HG02852 (cell line): Measurements from ENCODE around the gene LIMA1.
"Not testable (repeated sequence)": the region's sequence is repeated elsewhere in the genome, so short reads cannot be mapped to it uniquely, and the experiment has no call there.

ENCODE experiments used
- ATAC-seq: cut with Tn5 transposase; IDR thresholded peaks from one replicate; pipeline ENCODE4 v1.9.1; 2021; ENCODE audit warnings: mild to moderate bottlenecking, moderate library complexity; ENCODE audit not compliant: unreplicated experiment

LIMA1 gene

GRCh38 chr12:50283229-50283923, at the start of gene LIMA1:
LIMA1 (minus strand) TSS chr12:50283520; CDS start chr12:50248751, 34,769 bp downstream.
- ATAC-seq: peak; percentile 95

- ATAC-seq: no peak
Observed at GRCh38 chr12:50331745-50332144, 48.4 kb upstream of the LIMA1 start.

DNA sequence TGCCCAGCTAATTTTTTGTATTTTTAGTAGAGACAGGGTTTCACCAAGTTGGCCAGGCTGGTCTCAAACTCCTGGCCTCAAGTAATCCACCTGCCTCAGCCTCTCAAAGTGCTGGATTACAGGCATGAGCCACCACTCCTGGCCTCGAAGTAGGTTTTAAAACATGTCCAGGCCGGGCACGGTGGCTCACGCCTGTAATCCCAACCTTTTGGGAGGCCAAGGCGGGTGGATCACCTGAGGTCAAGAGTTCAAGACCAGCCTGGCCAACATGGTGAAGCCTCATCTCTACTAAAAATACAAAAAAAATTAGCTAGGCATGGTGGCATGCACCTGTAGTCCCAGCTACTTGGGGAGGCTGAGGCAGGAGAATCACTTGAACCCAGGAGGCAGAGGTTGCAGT, 45.3 kb upstream of the LIMA1 start:
- ATAC-seq: not testable (repeated sequence)

- ATAC-seq: no peak
Observed at GRCh38 chr12:50326590-50327284, 43.4 kb upstream of the LIMA1 start.

- no peak for ATAC-seq
Observed at GRCh38 chr12:50325890-50326391, 42.6 kb upstream of the LIMA1 start.

- not testable (repeated sequence) for ATAC-seq
Observed at GRCh38 chr12:50324770-50325169, 41.5 kb upstream of the LIMA1 start.

DNA sequence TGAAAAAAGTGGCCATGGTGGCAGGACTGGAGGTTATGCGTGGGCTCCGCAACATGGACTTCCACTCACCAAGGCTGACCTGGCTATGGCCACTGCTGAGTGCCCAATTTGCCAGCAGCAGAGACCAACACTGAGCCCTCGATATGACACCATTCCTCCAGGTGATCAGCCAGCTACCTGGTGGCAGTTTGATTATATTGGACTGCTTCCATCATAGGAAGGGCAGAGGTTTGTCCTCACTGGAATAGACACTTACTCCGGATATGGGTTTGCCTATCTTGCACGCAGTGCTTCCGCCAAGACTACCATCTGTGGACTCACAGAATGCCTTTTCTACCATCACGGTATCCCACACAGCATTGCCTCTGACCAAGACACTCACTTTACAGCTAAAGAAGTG, 40.8 kb upstream of the LIMA1 start:
- not testable (repeated sequence) for ATAC-seq

DNA sequence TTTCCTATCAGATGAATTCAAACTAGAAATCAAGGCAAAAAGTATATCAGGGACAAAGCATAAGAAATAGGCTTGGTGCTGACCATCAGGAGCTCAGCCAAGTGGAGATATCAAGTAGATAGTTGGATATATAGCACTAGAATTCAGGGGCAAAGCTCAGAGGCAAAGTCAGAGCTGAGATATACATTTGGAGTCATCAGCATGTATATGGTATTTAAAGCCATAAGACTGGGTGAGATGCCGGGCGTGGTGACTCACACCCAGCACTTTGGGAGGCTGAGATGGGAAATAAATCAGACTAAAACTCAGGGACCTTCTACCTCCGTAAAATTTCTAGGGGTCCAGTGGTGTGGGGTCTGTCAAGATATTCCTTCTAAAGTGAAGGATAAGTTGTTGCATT, 38.9 kb upstream of the LIMA1 start:
- ATAC-seq: no peak

GRCh38 chr12:50317203-50317602, 33.9 kb upstream of the LIMA1 start:
- ATAC-seq: no peak

GRCh38 chr12:50315803-50316202, 32.5 kb upstream of the LIMA1 start:
- no peak for ATAC-seq

DNA sequence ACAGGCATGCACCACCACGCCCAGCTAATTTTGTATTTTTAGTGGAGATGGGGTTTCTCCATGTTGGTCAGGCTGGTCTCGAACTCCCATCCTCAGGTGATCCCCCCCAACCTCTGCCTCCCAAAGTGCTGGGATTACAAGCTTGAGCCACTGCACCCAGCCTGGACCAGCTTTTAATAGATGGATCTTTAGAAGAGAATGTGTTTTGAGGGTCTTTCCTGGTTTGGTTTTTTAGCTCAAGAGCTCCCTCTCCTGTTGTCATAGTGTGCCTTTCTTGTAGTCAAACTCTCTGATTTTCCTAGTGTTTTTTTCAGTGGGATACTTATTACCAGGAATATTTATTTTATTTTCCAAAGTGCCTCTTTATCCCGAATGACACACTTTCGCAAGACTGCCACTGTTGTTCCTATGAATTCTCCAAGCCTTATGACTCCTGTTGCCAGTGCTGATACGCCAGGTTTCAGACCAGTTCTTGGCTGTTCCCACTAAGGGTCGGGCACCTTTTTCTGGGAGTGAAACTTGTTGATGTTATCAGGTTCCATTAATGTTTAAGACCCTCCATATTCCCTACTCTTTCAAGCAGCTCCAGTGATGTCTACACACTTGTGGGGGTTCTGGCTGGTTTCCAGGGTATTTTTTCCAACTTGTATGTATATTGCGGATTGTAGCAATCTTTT, 31.5 kb upstream of the LIMA1 start:
- no peak for ATAC-seq

DNA sequence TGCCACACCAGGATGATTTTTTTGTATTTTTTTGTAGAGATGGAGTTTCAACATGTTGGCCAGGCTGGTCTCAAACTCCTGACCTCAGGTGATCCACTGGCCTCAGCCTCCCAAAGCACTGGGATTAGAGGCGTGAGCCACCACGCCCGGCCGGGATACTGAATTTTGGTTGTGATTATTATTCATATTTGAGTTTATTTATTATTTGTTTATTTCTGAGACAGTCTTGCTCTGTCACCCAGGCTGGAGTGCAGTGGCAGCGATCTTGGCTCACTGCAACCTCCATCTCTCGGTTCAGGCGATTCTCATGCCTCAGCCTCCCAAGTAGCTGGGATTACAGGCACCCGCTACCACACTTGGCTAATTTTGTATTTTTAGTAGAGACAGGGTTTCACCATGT, 30.7 kb upstream of the LIMA1 start:
- ATAC-seq: not testable (repeated sequence)

DNA sequence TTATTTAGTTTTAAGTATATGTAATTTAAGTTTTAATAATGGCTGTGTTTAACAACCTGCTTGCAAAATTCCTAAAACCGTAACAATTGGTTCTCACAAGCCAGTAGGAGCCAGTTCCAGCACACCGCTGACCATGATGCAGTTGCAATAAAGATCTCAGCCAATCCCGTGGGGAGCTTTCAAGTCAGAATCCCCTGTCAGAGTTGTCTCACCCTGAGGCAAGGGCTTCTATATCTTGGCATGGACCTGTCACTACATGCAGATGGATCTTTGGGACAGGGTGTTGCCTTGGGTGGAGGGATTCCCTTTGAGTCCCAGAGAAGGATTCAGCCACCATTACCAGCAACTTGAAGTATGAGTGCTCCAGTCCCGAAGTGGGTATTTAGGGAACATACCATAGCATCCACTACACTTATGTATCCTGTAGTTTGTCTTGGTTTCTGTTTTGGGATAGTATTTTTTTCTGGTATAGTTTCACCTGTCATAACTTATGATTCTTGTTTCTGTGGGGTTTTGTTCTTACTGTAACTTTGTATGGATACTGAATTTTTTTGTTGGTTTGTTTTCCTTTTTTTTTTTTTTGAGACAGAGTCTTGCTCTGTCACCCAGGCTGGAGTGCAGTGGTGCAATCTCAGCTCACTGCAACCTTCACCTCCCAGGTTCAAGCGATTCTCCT, 30.1 kb upstream of the LIMA1 start:
- ATAC-seq: no peak

DNA sequence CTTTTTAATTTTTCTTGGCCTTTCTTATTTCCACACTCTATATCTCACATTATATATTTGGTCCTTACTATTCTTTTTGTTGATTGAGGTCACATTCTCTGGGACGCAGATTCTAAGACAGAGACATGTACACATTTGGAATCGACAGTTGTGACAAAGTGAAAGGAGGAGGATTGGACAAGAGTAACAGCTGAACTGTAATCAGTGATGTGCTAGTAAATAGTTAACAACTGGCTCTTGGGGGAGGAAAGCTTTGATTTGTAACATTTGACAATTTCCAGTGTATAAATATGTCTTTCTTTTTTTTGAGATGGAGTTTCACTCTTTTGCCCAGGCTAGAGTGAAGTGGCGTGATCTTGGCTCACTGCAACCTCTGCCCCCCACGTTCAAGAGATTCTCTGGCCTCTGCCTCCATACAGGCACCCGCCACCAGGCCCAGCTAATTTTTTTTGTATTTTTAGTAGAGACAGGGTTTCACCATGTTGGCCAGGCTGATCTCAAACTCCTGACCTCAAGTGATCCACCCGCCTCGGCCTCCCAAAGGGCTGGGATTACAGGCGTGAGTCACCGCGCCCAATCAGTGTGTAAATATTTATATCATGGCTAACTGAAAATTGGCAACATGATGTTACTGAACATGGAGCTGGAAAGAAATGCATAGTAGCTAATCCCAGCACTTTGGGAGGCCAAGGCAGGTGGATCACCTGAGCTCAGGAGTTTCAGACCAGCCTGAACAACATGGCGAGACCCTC, 28.7 kb upstream of the LIMA1 start:
- ATAC-seq: not testable (repeated sequence)

GRCh38 chr12:50309950-50310349, 26.6 kb upstream of the LIMA1 start:
- ATAC-seq: no peak

DNA sequence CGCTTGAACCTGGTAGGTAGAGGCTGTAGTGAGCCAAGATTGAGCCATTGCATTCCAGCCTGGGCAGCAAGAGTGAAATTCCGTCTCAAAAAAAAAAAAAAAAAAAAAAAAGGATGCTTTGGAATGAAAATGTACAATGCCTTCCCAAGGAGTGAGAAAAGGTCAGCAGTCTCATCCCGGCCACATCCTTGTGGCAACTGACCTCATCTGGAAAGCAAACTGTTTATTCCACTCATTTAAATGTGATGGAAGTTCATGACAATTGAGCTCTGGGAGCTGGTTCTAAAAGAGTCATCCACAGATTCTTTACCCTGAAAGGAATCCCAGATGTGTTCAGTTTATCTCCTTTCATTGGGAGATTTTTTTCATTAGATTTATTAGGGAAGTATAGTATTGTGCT, 19.4 kb upstream of the LIMA1 start:
- no peak for ATAC-seq

DNA sequence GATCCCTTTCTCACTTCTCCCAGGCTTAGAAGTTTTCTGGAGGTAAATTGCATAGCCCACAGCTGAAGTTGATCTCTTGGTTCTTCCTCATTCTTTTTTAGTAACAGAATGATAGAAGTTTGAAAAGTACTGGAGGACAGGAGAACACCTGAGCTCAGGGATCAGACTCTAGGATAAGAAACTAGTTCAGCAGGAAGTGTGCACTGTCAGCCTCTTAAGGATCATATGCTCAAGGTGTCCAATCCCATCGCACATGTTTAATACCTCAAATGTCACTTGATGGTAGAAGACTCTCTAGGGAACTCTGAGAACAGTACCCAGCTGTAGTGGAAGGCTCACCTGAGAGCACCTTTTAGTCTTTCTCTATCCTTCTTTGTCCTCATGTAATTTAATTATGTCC, 14.7 kb upstream of the LIMA1 start:
- no peak for ATAC-seq

DNA sequence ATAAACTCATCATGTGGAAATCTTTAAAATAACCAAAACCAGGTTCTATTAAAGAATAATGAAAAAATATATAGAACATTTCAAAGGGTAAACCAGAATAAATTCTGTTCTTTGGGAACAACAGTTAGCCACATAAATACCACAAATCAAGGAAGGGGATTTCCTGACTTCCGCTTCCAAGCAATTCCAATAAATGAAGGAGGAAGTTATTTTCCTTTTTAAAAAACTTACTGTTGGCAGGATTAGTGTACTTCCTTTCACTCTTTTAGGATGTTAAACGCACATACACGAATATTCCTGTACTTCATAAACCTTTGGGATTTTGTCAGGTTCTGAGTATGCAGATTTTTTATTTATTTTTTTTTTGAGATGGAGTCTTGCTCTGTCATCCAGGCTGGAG, 13.7 kb upstream of the LIMA1 start:
- ATAC-seq: no peak

- ATAC-seq: no peak
Observed at GRCh38 chr12:50296554-50296953, 13.2 kb upstream of the LIMA1 start.

GRCh38 chr12:50291377-50291776, 8.1 kb upstream of the LIMA1 start:
- no peak for ATAC-seq
